ENCODE measurements around the gene TMEM132C. TPM values are rescaled to one million over a fixed set of nuclear protein-coding genes. Genes with fewer than 3 reads are reported as not detected.

Gene TMEM132C
- total RNA-seq, 2 experiments from 2014 or later = not detected

GRCh38 chr12:128664501-128664900, 397.5 kb downstream of the TMEM132C start:
- H3K27me3 Mint-ChIP-seq = peaks cover 2% of the 10 kb centered on the region
- DNase-seq (no peak), ATAC-seq (no peak)
- H3K9me3 Mint-ChIP-seq (ENCODE audit: low read depth) = no peaks in the 10 kb centered on the region
- ChIA-PET CTCF (no interaction called here), POLR2A (no interaction called here)
- H3K27ac Mint-ChIP-seq = no peak overlapping the region
- no peaks in the 10 kb centered on the region for H3K36me3 Mint-ChIP-seq (ENCODE audit: low read depth)
- H3K4me3 Mint-ChIP-seq = no peak overlapping the region
- no peaks in the 10 kb centered on the region for H3K4me1 Mint-ChIP-seq
- intact Hi-C loops (cut with DNase I, micrococcal nuclease) = no loop called here

GRCh38 chr12:128667193-128667592, 400.2 kb downstream of the TMEM132C start:
- Mint-ChIP-seq H3K9me3 (ENCODE audit: low read depth) (no peaks in the 10 kb centered on the region), H3K27me3 (peaks cover 2% of the 10 kb centered on the region), H3K4me3 (no peak overlapping the region), H3K27ac (no peak overlapping the region), H3K4me1 (no peaks in the 10 kb centered on the region), H3K36me3 (ENCODE audit: low read depth) (no peaks in the 10 kb centered on the region)
- ChIA-PET CTCF (no interaction called here), POLR2A (no interaction called here)
- ATAC-seq (no peak), DNase-seq (no peak)
- intact Hi-C loops (cut with DNase I, micrococcal nuclease) = no loop called here

GRCh38 chr12:128671528-128672042, 404.6 kb downstream of the TMEM132C start:
- intact Hi-C loops (cut with DNase I, micrococcal nuclease) = no loop called here
- DNase-seq = no peak
- Mint-ChIP-seq H3K4me3 (no peak overlapping the region), H3K27ac (no peak overlapping the region), H3K4me1 (no peaks in the 10 kb centered on the region), H3K36me3 (ENCODE audit: low read depth) (no peaks in the 10 kb centered on the region), H3K9me3 (ENCODE audit: low read depth) (no peaks in the 10 kb centered on the region), H3K27me3 (no peaks in the 10 kb centered on the region)
- ChIA-PET CTCF (no interaction called here), POLR2A (no interaction called here)
- no peak for ATAC-seq

GRCh38 chr12:128672428-128672827, 405.5 kb downstream of the TMEM132C start:
- ChIA-PET POLR2A (no interaction called here), CTCF (no interaction called here)

GRCh38 chr12:128672893-128673292, 405.9 kb downstream of the TMEM132C start:
- no peak for DNase-seq
- Mint-ChIP-seq H3K4me3 (no peak overlapping the region), H3K27ac (no peak overlapping the region), H3K36me3 (ENCODE audit: low read depth) (no peaks in the 10 kb centered on the region), H3K9me3 (ENCODE audit: low read depth) (no peaks in the 10 kb centered on the region), H3K4me1 (no peaks in the 10 kb centered on the region), H3K27me3 (no peaks in the 10 kb centered on the region)
- intact Hi-C loops (cut with DNase I, micrococcal nuclease) = no loop called here
- POLR2A ChIA-PET = no interaction called here
- CTCF ChIA-PET = no interaction called here
- no peak for ATAC-seq

More at GRCh38 chr12:128672428-128672827, 405.5 kb downstream of the TMEM132C start:
- DNase-seq = no peak
- Mint-ChIP-seq H3K4me3 (no peak overlapping the region), H3K36me3 (ENCODE audit: low read depth) (no peaks in the 10 kb centered on the region), H3K27ac (no peak overlapping the region), H3K27me3 (no peaks in the 10 kb centered on the region), H3K9me3 (ENCODE audit: low read depth) (no peaks in the 10 kb centered on the region), H3K4me1 (no peaks in the 10 kb centered on the region)
- intact Hi-C loops (cut with DNase I, micrococcal nuclease) = no loop called here
- no peak for ATAC-seq

- Mint-ChIP-seq H3K27me3 (no peaks in the 10 kb centered on the region), H3K4me1 (no peaks in the 10 kb centered on the region), H3K9me3 (ENCODE audit: low read depth) (no peaks in the 10 kb centered on the region), H3K27ac (no peak overlapping the region), H3K36me3 (ENCODE audit: low read depth) (no peaks in the 10 kb centered on the region), H3K4me3 (no peak overlapping the region)
- DNase-seq (no peak), ATAC-seq (no peak)
- ChIA-PET POLR2A (no interaction called here), CTCF (no interaction called here)
- intact Hi-C loops (cut with DNase I, micrococcal nuclease) = no loop called here
These were observed 408.6 kb downstream of the TMEM132C start for GRCh38 chr12:128675576-128675975.

GRCh38 chr12:128680555-128680954, 413.6 kb downstream of the TMEM132C start:
- POLR2A ChIA-PET = no interaction called here

DNA sequence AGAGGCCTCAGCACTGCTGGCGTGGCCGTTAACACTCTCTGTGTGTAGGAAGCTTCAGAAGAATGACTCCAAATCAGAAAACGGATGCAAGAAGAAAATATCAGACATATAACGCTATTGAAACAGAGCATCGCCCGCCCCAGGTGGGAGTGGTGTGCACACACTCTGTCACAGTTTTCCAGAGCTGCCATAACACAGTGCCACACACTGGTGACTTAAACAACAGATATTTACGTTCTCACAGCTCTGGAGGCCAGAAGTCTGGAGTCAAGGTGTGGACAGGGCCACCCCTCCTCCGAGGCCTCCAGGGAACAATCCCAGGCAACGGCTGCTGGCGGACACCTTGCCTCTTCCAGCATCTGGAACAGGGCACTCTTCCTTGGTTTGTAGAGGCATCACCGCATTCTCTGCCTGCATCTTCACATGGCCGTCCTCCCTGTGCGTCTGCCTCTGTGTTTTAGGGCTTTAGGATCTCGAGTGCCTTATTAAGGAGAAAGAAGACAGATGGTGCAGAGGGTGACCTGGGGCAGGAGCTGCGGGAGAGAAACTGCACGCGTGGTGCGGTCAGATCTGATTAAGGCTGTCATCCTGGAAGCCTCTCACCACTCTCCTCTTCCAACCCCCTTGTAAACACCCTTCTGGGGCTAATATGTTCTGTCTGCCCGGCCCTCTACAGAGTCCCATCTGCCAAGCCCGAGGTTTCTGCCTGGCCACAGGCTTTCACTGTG, 415.7 kb downstream of the TMEM132C start:
- H3K36me3 Mint-ChIP-seq (ENCODE audit: low read depth) = no peaks in the 10 kb centered on the region
- peaks cover 5% of the 10 kb centered on the region for H3K9me3 Mint-ChIP-seq (ENCODE audit: low read depth)
- H3K4me3 Mint-ChIP-seq = no peak overlapping the region
- ATAC-seq (no peak), DNase-seq (no peak)
- H3K4me1 Mint-ChIP-seq = no peaks in the 10 kb centered on the region
- no peaks in the 10 kb centered on the region for H3K27me3 Mint-ChIP-seq
- ChIA-PET CTCF (no interaction called here), POLR2A (no interaction called here)
- intact Hi-C loops (cut with DNase I, micrococcal nuclease) = no loop called here
- no peak overlapping the region for H3K27ac Mint-ChIP-seq

More at GRCh38 chr12:128680555-128680954, 413.6 kb downstream of the TMEM132C start:
- intact Hi-C loops (cut with DNase I, micrococcal nuclease) = no loop called here
- no peak for ATAC-seq
- Mint-ChIP-seq H3K9me3 (ENCODE audit: low read depth) (peaks cover 3% of the 10 kb centered on the region), H3K4me1 (no peaks in the 10 kb centered on the region), H3K27ac (no peak overlapping the region), H3K36me3 (ENCODE audit: low read depth) (no peaks in the 10 kb centered on the region), H3K27me3 (no peaks in the 10 kb centered on the region), H3K4me3 (no peak overlapping the region)
- CTCF ChIA-PET = no interaction called here
- DNase-seq = no peak

DNA sequence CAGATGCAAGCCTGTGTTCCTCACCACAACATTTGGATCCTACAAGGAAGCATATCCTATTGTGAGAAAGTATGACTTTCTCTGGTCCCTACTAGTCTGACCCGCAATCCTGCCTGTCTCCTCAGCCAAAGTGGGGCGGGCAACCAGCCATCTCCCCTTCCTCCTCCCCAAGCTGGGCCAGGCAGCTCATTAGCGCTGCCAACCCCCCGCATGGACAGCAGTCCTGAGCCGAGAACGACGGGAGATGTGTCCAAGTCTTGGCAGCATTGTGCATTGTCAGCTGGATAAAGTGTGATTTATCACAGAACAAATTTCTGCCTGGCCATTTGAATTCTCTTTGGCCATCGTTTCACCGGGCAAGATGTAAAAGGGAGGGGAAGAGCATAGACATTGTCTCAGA, 417.4 kb downstream of the TMEM132C start:
- DNase-seq (no peak), ATAC-seq (no peak)
- Mint-ChIP-seq H3K4me1 (no peaks in the 10 kb centered on the region), H3K27ac (no peak overlapping the region), H3K4me3 (no peak overlapping the region), H3K9me3 (ENCODE audit: low read depth) (peaks cover 5% of the 10 kb centered on the region), H3K27me3 (no peaks in the 10 kb centered on the region), H3K36me3 (ENCODE audit: low read depth) (no peaks in the 10 kb centered on the region)
- intact Hi-C loops (cut with DNase I, micrococcal nuclease) = no loop called here
- CTCF ChIA-PET = interaction anchor here (0.7 kb wide), 1 partner anchor 11 kb away, joined by 3 read pairs; no protein-coding TSS in a partner anchor
- POLR2A ChIA-PET = no interaction called here

- Mint-ChIP-seq H3K27me3 (no peaks in the 10 kb centered on the region), H3K4me1 (no peaks in the 10 kb centered on the region), H3K27ac (no peak overlapping the region), H3K36me3 (ENCODE audit: low read depth) (no peaks in the 10 kb centered on the region), H3K9me3 (ENCODE audit: low read depth) (peaks cover 5% of the 10 kb centered on the region), H3K4me3 (no peak overlapping the region)
- CTCF ChIA-PET = no interaction called here
- no peak for ATAC-seq
- intact Hi-C loops (cut with DNase I, micrococcal nuclease) = no loop called here
- DNase-seq = no peak
- POLR2A ChIA-PET = no interaction called here
These were observed 419.0 kb downstream of the TMEM132C start for GRCh38 chr12:128685903-128686475.

DNA sequence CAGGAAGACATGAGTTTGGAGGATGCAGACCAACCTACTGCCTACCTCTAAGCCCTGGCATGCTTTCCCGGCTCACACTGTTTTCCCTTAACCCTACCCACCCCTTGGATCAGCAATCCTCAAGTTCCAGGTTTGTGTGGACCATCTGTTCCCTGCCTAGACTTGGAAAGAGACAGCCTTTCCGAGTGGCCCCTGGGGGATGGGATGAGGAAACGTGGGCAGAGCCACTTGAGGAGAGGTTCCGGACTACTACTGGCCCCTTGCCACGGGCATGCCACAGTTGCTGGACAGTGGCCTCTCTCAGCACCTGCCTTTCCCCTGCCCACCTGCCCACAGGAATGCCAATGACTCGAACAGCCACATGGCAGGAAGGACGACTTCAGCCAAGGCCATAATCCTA, 420.9 kb downstream of the TMEM132C start:
- CTCF ChIA-PET = no interaction called here
- Mint-ChIP-seq H3K27me3 (no peaks in the 10 kb centered on the region), H3K36me3 (ENCODE audit: low read depth) (no peaks in the 10 kb centered on the region), H3K4me1 (no peaks in the 10 kb centered on the region), H3K27ac (no peak overlapping the region), H3K4me3 (no peak overlapping the region), H3K9me3 (ENCODE audit: low read depth) (peaks cover 2% of the 10 kb centered on the region)
- ATAC-seq (no peak), DNase-seq (no peak)
- intact Hi-C loops (cut with DNase I, micrococcal nuclease) = no loop called here
- POLR2A ChIA-PET = no interaction called here

DNA sequence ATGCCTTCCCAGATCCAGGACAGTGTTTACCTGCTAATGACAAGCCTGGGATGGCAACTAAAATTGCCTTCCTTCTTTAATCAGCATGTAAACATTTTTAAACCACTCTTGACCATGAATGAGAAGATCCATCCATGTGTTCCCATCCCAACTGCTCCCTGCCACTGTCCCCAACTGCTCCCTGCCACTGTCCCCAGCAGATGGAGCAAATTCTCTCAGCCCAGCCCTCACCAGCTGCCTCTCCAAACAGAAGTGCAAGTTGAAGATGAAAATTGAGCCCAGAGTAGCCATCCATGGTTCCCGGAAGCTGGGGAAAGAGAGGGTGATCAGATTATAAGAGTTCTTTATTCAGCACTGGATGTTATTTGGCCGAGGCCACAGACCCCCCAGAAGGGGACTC, 423.7 kb downstream of the TMEM132C start:
- no peaks in the 10 kb centered on the region for H3K4me1 Mint-ChIP-seq

More for the DNA sequence above, 423.7 kb downstream of the TMEM132C start:
- ChIA-PET POLR2A (interaction anchor here (0.6 kb wide), 1 partner anchor 664 kb away, joined by 6 read pairs; no protein-coding TSS in a partner anchor), CTCF (no interaction called here)
- intact Hi-C loops (cut with DNase I, micrococcal nuclease) = no loop called here
- DNase-seq (no peak), ATAC-seq (no peak)
- no peaks in the 10 kb centered on the region for H3K36me3 Mint-ChIP-seq (ENCODE audit: low read depth)
- H3K9me3 Mint-ChIP-seq (ENCODE audit: low read depth) = peaks cover 2% of the 10 kb centered on the region
- H3K4me3 Mint-ChIP-seq = no peak overlapping the region
- no peaks in the 10 kb centered on the region for H3K27me3 Mint-ChIP-seq
- no peak overlapping the region for H3K27ac Mint-ChIP-seq

Data from activated CD4-positive, alpha-beta T cell treated with anti-CD3 and anti-CD28 coated beads for 36 hours (primary cell).